NCI-H187 treated with DMSO at 0.1 percent for 48 hours (cell line): Measurements from ENCODE around the gene ZDHHC14.

ENCODE experiments used
- DNase-seq: peaks from one replicate; lab custom pipeline; 2025; lab: John Stamatoyannopoulos, UW

Gene ZDHHC14

GRCh38 chr6:157647261-157647915 lies 266.4 kb downstream of the ZDHHC14 start:
- no peak for DNase-seq

- DNase-seq, result no peak
These were observed 267.6 kb downstream of the ZDHHC14 start for GRCh38 chr6:157648561-157648960.

- DNase-seq, result no peak
These were observed 268.6 kb downstream of the ZDHHC14 start for GRCh38 chr6:157649311-157650260.

- DNase-seq, result no peak
These were observed 269.3 kb downstream of the ZDHHC14 start for GRCh38 chr6:157650261-157650640.

GRCh38 chr6:157650801-157651200 lies 269.8 kb downstream of the ZDHHC14 start:
- no peak for DNase-seq

- no peak for DNase-seq
These were observed 270.9 kb downstream of the ZDHHC14 start for GRCh38 chr6:157651731-157652490.

GRCh38 chr6:157652601-157653363 lies 271.8 kb downstream of the ZDHHC14 start:
- no peak for DNase-seq

- no peak for DNase-seq
These were observed 272.5 kb downstream of the ZDHHC14 start for GRCh38 chr6:157653521-157653920.

- DNase-seq, result no peak
These were observed 274.1 kb downstream of the ZDHHC14 start for GRCh38 chr6:157655139-157655538.

- DNase-seq, result no peak
These were observed 275.5 kb downstream of the ZDHHC14 start for GRCh38 chr6:157656437-157656997.

- DNase-seq, result no peak
These were observed 276.8 kb downstream of the ZDHHC14 start for GRCh38 chr6:157657754-157658153.

- DNase-seq, result no peak
These were observed 277.3 kb downstream of the ZDHHC14 start for GRCh38 chr6:157658301-157658700.

GRCh38 chr6:157659536-157660271 lies 278.7 kb downstream of the ZDHHC14 start:
- DNase-seq, result no peak

GRCh38 chr6:157660414-157660813 lies 279.4 kb downstream of the ZDHHC14 start:
- no peak for DNase-seq

GRCh38 chr6:157661652-157662051 lies 280.7 kb downstream of the ZDHHC14 start:
- DNase-seq, result no peak

- no peak for DNase-seq
These were observed 282.3 kb downstream of the ZDHHC14 start for GRCh38 chr6:157663261-157663660.

GRCh38 chr6:157665180-157665579 lies 284.2 kb downstream of the ZDHHC14 start:
- DNase-seq, result no peak

GRCh38 chr6:157666729-157667128 lies 285.7 kb downstream of the ZDHHC14 start:
- DNase-seq, result no peak

- peak; percentile 38 for DNase-seq
These were observed 286.4 kb downstream of the ZDHHC14 start for GRCh38 chr6:157667211-157668008.

- no peak for DNase-seq
These were observed 287.0 kb downstream of the ZDHHC14 start for GRCh38 chr6:157668009-157668401.
